AG04449 (cell line): ENCODE measurements around the gene RALGDS.

Experiments
- CTCF ChIA-PET: fragments of 350-600 bp; formaldehyde crosslinking; extraction: SDS; loops from one replicate; lab custom pipeline; 2021; ENCODE audit warnings: antibody characterized with exemption; lab: Yijun Ruan, JAX
- POLR2A ChIA-PET: fragments of 400-600, 350-600 bp; formaldehyde crosslinking; extraction: SDS; loops from one replicate; lab custom pipeline; 2020; ENCODE audit warnings: antibody characterized with exemption, inconsistent platforms; lab: Yijun Ruan, JAX
- DNase-seq: peaks from one replicate; pipeline ENCODE4 v3.0.0-alpha.2; 2010; ENCODE audit warnings: low read depth, low spot score
- H3K4me3 ChIP-seq: 2 replicates; pipeline ENCODE4 v1.5.1; 2011; ENCODE audit warnings: low read depth, mild to moderate bottlenecking, control low read depth, low read length
- CTCF ChIP-seq: IDR thresholded peaks from one replicate; pipeline ENCODE4 v1.5.1; 2011; ENCODE audit warnings: mild to moderate bottlenecking, moderate library complexity, low read length, control low read depth, inconsistent platforms; ENCODE audit not compliant: insufficient read depth; ENCODE audit errors: missing control alignments

Gene RALGDS

GRCh38 chr9:133117271-133118178, 3.5 kb downstream of the RALGDS start:
- TF ChIP-seq CTCF, result no peak
- DNase-seq, result no peak
- ChIA-PET POLR2A (interaction anchor here (1.1 kb wide), 1 partner anchor 16 kb away, joined by 3 read pairs; no protein-coding TSS in a partner anchor), CTCF (interaction anchor here (0.5 to 30.1 kb wide), 5 partner anchors 12 to 76 kb away, joined by 3 to 739 read pairs (median 10); no protein-coding TSS in a partner anchor)
- H3K4me3 ChIP-seq, result no peak overlapping the region

- ChIA-PET POLR2A (no interaction called here), CTCF (interaction anchor here (1.0 to 30.1 kb wide), 5 partner anchors 11 to 76 kb away, joined by 3 to 739 read pairs (median 10); no protein-coding TSS in a partner anchor)
These were observed 4.5 kb downstream of the RALGDS start for GRCh38 chr9:133116346-133117231.

GRCh38 chr9:133115604-133116345, 5.3 kb downstream of the RALGDS start:
- no peak for TF ChIP-seq CTCF
- no peak for DNase-seq
- ChIA-PET CTCF (interaction anchor here (0.6 to 30.1 kb wide), 5 partner anchors 11 to 65 kb away, joined by 3 to 739 read pairs (median 4); no protein-coding TSS in a partner anchor), POLR2A (no interaction called here)
- no peak overlapping the region for H3K4me3 ChIP-seq

More at GRCh38 chr9:133116346-133117231, 4.5 kb downstream of the RALGDS start:
- H3K4me3 ChIP-seq, result no peak overlapping the region
- DNase-seq, result no peak
- no peak for TF ChIP-seq CTCF

GRCh38 chr9:133114886-133115603, 6.0 kb downstream of the RALGDS start:
- no peak for DNase-seq
- ChIA-PET POLR2A (interaction anchor here (0.7 kb wide), 1 partner anchor 29 kb away, joined by 3 read pairs; no protein-coding TSS in a partner anchor), CTCF (interaction anchor here (0.6 to 30.1 kb wide), 4 partner anchors 10 to 34 kb away, joined by 3 to 739 read pairs (median 71); no protein-coding TSS in a partner anchor)
- H3K4me3 ChIP-seq, result no peak overlapping the region
- no peak for TF ChIP-seq CTCF
